HG03442 (cell line): ENCODE measurements around the gene NRM.
"Not testable (repeated sequence)": the region's sequence is repeated elsewhere in the genome, so short reads cannot be mapped to it uniquely, and the experiment has no call there.

Experiments used
- ATAC-seq: cut with Tn5 transposase; IDR thresholded peaks from one replicate; pipeline ENCODE4 v1.9.1; 2021; ENCODE audit warnings: mild to moderate bottlenecking, moderate library complexity; ENCODE audit not compliant: unreplicated experiment

The NRM gene

GRCh38 chr6:30672445-30673253 is 18.1 kb downstream of the NRM start, which contains the start of gene DHX16:
DHX16 (minus strand) TSS chr6:30673006; CDS start chr6:30672841, 165 bp downstream.
- ATAC-seq = peak; percentile 76

- ATAC-seq = no peak
Observed at GRCh38 chr6:30670760-30671527, 19.8 kb downstream of the NRM start.

GRCh38 chr6:30666300-30666699 is 24.5 kb downstream of the NRM start:
- ATAC-seq = not testable (repeated sequence)

GRCh38 chr6:30664994-30665767 is 25.6 kb downstream of the NRM start:
- ATAC-seq = no peak

GRCh38 chr6:30657922-30658321 is 32.9 kb downstream of the NRM start:
- not testable (repeated sequence) for ATAC-seq

- no peak for ATAC-seq
Observed at GRCh38 chr6:30657454-30657853, 33.3 kb downstream of the NRM start.

- ATAC-seq = no peak
Observed at GRCh38 chr6:30656513-30656912, 34.3 kb downstream of the NRM start.

- no peak for ATAC-seq
Observed at GRCh38 chr6:30655743-30656094, 35.1 kb downstream of the NRM start.

- no peak for ATAC-seq
Observed at GRCh38 chr6:30654798-30655742, 35.7 kb downstream of the NRM start.

GRCh38 chr6:30651143-30651542 is 39.6 kb downstream of the NRM start:
- ATAC-seq = no peak

- peak; percentile 64 for ATAC-seq
Observed at GRCh38 chr6:30647242-30648116, 43.3 kb downstream of the NRM start.

- ATAC-seq = peak; percentile 43
Observed at GRCh38 chr6:30646450-30647241, 44.1 kb downstream of the NRM start, which contains the start of gene C6orf136. C6orf136 (plus strand) TSS chr6:30647133; CDS start chr6:30647232, 99 bp downstream.

GRCh38 chr6:30645989-30646388 is 44.8 kb downstream of the NRM start:
- no peak for ATAC-seq

- no peak for ATAC-seq
Observed at GRCh38 chr6:30644769-30645168, 46.0 kb downstream of the NRM start.

- ATAC-seq = no peak
Observed at GRCh38 chr6:30643656-30644055, 47.1 kb downstream of the NRM start.

GRCh38 chr6:30641048-30641447 is 49.7 kb downstream of the NRM start:
- no peak for ATAC-seq

- no peak for ATAC-seq
Observed at GRCh38 chr6:30640481-30640880, 50.3 kb downstream of the NRM start.
